Body of pancreas (tissue), 4 donors: ENCODE measurements around the gene MGAM2. TPM values are rescaled to one million over a fixed set of nuclear protein-coding genes. Genes with fewer than 3 reads are reported as not detected.
"Not testable (repeated sequence)": the region's sequence is repeated elsewhere in the genome, so short reads cannot be mapped to it uniquely, and the experiment has no call there.

Experiments
- ATAC-seq: fragments of 150-250 bp; one replicate; pipeline ENCODE4 v1.9.1; 2016
- DNase-seq, 4 donors: peaks; one replicate each; pipeline ENCODE4 v3.0.0-alpha.2; 2019
- H3K27ac ChIP-seq, 4 donors: fragments of 200-600 bp; sonication (generic); 1 replicate in 3 of 4; 2 replicates in 1 of 4; pipeline versions ENCODE4 v1.5.1 to v1.6.1; 2016 to 2019; ENCODE audit warnings: mild to moderate bottlenecking in 1 of 4, mixed read lengths in 1 of 4, moderate library complexity in 1 of 4
- H3K27me3 ChIP-seq, 2 donors: fragments of 200-600 bp; sonication (generic); one replicate each; pipeline ENCODE4 v1.6.0; 2016; ENCODE audit warnings: mild to moderate bottlenecking in 1 of 2
- H3K36me3 ChIP-seq, 2 donors: fragments of 200-600 bp; sonication (generic); replicated peaks in 1 of 2; 2 replicates each; pipeline ENCODE4 v1.5.1; 2016; ENCODE audit warnings: low read depth in 2 of 2; ENCODE audit not compliant: insufficient read depth in 1 of 2
- H3K4me1 ChIP-seq: fragments of 200-600 bp; sonication (generic); one replicate; pipeline ENCODE4 v1.6.0; 2016
- H3K4me3 ChIP-seq, 2 donors: fragments of 200-600 bp; sonication (generic); 1 replicate in 1 of 2; 2 replicates in 1 of 2; pipeline ENCODE4 v1.5.1; 2016 to 2019
- H3K9me3 ChIP-seq, 3 donors: fragments of 200-600 bp; sonication (generic); 1 replicate in 2 of 3; 2 replicates in 1 of 3; pipeline ENCODE4 v1.5.1; 2016
- POLR2A ChIP-seq, 3 donors: fragments of 450-650 bp; IDR thresholded peaks; one replicate each; pipeline ENCODE4 v1.6.1; 2016; ENCODE audit warnings: antibody characterized with exemption in 3 of 3, mild to moderate bottlenecking in 2 of 3
- WGBS, 2 donors: methylation state at CpG; one replicate each; pipeline ENCODE4 v1.1.5; 2017; 5-methylcytosine and 5-hydroxymethylcytosine counted together
- intact Hi-C: fragments of 100-400 bp; cut with DNase I; formaldehyde crosslinking; loops from one replicate; pipeline ENCODE4 v1.15.1; 2023
- total RNA-seq, 2 donors: library from RNA; depleted of rRNA; stranded (reverse); fragments of >200 nt; gene quantifications; one replicate each; pipeline ENCODE4 v1.1.0, GENCODE V29; 2016
- TF ChIP-seq, protein P1 (sequence below), 7 experiments: fragments of 450-650 bp in 4 of 7; fragments of 200-600 bp in 3 of 7; sonication (generic) in 3 of 7; IDR thresholded peaks; one replicate each; pipeline ENCODE4 v1.5.1; 2016 to 2019; ENCODE audit warnings: antibody characterized with exemption in 7 of 7

MGAM2 gene
- total RNA-seq, 2 donors from 2014 or later: 9.3 to 10.9 TPM

DNA sequence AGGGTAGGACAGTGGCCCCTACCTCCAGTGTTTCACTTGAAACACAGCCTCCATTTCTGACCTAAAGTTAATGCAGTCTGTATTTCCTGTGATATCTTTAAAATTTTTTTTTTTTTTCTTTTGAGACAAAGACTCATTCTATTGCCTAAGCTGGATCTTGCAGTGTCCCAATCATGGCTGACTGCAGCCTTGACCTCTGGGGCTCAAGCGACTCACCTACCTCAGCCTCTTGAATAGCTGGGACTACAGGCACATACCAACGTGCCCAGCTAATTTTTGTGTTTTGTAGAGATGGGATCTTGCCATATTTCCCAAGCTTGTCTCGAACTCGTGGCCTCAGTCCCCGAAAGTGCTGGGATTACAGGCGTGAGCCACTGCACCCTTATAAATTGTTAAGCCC, 16.7 kb upstream of the MGAM2 start:
- ATAC-seq (no peak), DNase-seq (no peak)
- Histone ChIP-seq H3K27ac (no peak overlapping the region), H3K9me3 (no peaks in the 10 kb centered on the region), H3K4me1 (no peaks in the 10 kb centered on the region), H3K36me3 (no peaks in the 10 kb centered on the region), H3K27me3 (no peaks in the 10 kb centered on the region), H3K4me3 (no peak overlapping the region)
- TF ChIP-seq, protein P1, sequence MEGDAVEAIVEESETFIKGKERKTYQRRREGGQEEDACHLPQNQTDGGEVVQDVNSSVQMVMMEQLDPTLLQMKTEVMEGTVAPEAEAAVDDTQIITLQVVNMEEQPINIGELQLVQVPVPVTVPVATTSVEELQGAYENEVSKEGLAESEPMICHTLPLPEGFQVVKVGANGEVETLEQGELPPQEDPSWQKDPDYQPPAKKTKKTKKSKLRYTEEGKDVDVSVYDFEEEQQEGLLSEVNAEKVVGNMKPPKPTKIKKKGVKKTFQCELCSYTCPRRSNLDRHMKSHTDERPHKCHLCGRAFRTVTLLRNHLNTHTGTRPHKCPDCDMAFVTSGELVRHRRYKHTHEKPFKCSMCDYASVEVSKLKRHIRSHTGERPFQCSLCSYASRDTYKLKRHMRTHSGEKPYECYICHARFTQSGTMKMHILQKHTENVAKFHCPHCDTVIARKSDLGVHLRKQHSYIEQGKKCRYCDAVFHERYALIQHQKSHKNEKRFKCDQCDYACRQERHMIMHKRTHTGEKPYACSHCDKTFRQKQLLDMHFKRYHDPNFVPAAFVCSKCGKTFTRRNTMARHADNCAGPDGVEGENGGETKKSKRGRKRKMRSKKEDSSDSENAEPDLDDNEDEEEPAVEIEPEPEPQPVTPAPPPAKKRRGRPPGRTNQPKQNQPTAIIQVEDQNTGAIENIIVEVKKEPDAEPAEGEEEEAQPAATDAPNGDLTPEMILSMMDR (IDR thresholded peaks at IDR 0.05): no peak
- 92% methylated on average over 6 of the region's 6 CpGs for WGBS, 2 donors
- intact Hi-C loops: no loop called here

DNA sequence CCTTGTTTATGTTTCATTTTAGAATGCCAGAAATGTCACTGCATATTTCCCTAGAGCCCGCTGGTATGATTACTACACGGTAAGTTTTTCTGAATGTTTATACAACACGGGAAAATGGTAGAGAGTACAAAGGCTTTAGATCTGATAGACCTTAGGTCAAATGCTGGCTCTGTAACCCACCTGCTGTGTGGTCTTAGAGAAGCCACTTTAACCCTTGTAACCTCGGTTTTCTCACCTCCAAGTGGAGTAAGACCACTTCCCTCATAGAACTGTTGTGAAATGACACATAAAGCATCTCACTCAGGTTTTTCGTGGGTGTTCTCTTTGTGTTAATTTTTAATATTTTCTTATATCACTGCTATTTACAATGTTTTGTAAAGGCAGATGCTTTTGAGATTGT, 13.9 kb upstream of the MGAM2 start:
- 72 to 82% methylated on average over 5 of the region's 5 CpGs for WGBS, 2 donors
- Histone ChIP-seq H3K4me3 (no peak overlapping the region), H3K36me3 (no peaks in the 10 kb centered on the region), H3K27me3 (no peaks in the 10 kb centered on the region), H3K4me1 (no peaks in the 10 kb centered on the region), H3K9me3 (no peaks in the 10 kb centered on the region), H3K27ac (no peak overlapping the region)
- DNase-seq (no peak), ATAC-seq (no peak)
- intact Hi-C loops: no loop called here
- TF ChIP-seq, protein P1 (IDR thresholded peaks at IDR 0.05): no peak
- TF ChIP-seq POLR2A (IDR thresholded peaks at IDR 0.05): no peak

DNA sequence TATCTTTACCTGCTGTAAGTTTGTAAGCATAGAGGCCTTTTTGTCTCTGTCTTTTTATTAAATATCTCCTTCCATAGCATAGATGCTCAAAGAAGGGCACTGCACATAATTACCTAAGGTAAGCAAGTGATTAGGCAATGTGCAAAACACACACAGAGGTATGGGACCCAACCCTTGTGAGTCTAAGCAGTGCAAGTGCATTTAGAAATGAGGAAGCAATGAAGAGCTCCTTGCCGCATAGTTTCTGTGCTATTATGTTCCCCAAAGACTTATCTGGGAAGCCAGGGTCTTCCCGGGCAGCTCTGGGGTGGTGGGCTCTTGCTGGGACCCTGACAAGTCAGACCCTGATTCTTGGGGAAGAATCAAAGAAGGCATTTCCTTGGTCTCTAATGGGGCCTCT, 13.5 kb upstream of the MGAM2 start:
- Histone ChIP-seq H3K9me3 (no peaks in the 10 kb centered on the region), H3K36me3 (no peaks in the 10 kb centered on the region), H3K4me1 (no peaks in the 10 kb centered on the region), H3K27me3 (no peaks in the 10 kb centered on the region), H3K27ac (no peak overlapping the region), H3K4me3 (no peak overlapping the region)
- no peak for TF ChIP-seq POLR2A (IDR thresholded peaks at IDR 0.05)
- TF ChIP-seq, protein P1 (IDR thresholded peaks at IDR 0.05): no peak
- WGBS, 2 donors: 43 to 46% methylated on average over 2 of the region's 2 CpGs
- intact Hi-C loops: no loop called here
- no peak for ATAC-seq
- no peak for DNase-seq

DNA sequence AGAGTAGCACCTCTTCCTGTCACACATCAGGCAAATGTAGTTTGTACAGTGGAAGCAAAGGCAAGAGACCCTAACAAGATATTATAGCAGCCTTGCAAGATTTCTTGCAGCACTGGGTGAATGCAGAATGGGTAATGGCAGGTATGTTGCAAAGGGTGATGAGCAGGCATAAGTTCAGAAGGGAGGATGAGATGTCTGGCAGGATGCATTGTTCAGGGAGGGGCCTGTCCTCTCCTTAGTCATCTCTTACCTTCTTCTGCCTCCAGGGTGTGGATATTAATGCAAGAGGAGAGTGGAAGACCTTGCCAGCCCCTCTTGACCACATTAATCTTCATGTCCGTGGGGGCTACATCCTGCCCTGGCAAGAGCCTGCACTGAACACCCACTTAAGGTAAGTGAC, 12.2 kb upstream of the MGAM2 start:
- intact Hi-C loops, DNase-seq, H3K27ac ChIP-seq, ATAC-seq, H3K27me3 ChIP-seq, H3K4me1 ChIP-seq, H3K4me3 ChIP-seq, H3K36me3 ChIP-seq, H3K9me3 ChIP-seq: not testable (repeated sequence)
- 73% methylated on average over 1 of the region's 1 CpG for WGBS, 2 donors

DNA sequence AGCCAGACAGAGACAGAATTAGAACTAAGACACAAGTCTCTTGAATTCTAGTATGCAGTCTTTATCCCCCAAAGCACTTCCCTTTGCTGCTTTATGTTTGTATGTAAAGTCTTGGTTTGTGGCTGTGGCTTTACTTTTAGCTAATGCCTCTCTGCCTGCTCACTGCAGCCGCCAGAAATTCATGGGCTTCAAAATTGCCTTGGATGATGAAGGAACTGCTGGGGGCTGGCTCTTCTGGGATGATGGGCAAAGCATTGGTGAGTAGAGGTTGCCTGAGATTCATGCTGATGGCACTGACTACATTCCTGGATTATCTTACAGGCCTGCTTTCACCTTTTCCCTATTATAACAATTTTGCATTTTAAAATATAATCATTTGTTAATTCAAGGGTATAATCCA, 10.9 kb upstream of the MGAM2 start:
- no peak for DNase-seq
- H3K27ac ChIP-seq: no peak overlapping the region
- TF ChIP-seq, protein P1 (IDR thresholded peaks at IDR 0.05): no peak
- TF ChIP-seq POLR2A (IDR thresholded peaks at IDR 0.05): no peak
- ATAC-seq: no peak
- no peaks in the 10 kb centered on the region for H3K4me1 ChIP-seq
- H3K27me3 ChIP-seq: no peaks in the 10 kb centered on the region
- no peaks in the 10 kb centered on the region for H3K9me3 ChIP-seq
- intact Hi-C loops: no loop called here
- no peaks in the 10 kb centered on the region for H3K36me3 ChIP-seq
- no peak overlapping the region for H3K4me3 ChIP-seq
- WGBS, 2 donors: 64 to 82% methylated on average over 1 of the region's 1 CpG

DNA sequence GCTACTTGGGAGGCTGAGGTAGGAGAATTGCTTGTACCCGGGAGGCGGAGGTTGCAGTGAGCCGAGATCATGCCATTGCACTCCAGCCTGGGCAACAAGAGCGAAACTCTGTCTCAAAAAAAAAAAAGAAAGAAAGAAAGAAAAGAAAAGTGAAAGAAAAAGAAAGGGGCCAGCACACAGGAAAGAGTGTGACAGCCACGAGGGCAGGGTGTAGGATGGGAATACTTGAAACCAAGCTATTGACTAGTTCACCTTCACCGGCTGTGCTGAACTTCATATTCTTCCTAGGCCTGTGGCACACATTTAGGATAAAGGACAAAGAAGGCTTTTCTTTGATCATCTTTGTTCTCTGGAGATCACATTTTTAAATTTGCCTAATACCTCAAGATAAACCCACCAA, 9.7 kb upstream of the MGAM2 start:
- H3K4me3 ChIP-seq, H3K36me3 ChIP-seq, ATAC-seq, H3K27ac ChIP-seq, H3K4me1 ChIP-seq, H3K27me3 ChIP-seq, H3K9me3 ChIP-seq, DNase-seq, intact Hi-C loops: not testable (repeated sequence)
- 82 to 94% methylated on average over 5 to 6 of the region's 6 CpGs for WGBS, 2 donors
